Thyroid gland (tissue), 4 donors: ENCODE results near the gene CLDN18.

Source experiments
- CTCF ChIP-seq, 6 experiments: fragments of 200-600 bp in 3 of 6; fragments of 450-650 bp in 3 of 6; sonication (generic) in 3 of 6; IDR thresholded peaks; one replicate each; pipeline ENCODE4 v1.5.1; 2016 to 2019; ENCODE audit warnings: antibody characterized with exemption in 6 of 6, mild to moderate bottlenecking in 2 of 6, inconsistent platforms in 1 of 6, moderate library complexity in 1 of 6
- POLR2A ChIP-seq, 2 donors: fragments of 450-650 bp; IDR thresholded peaks; one replicate each; pipeline ENCODE4 v1.6.1; 2017; ENCODE audit warnings: antibody characterized with exemption in 2 of 2, mild to moderate bottlenecking in 2 of 2, moderate library complexity in 1 of 2

GRCh38 chr3:138078096-138078495, 68.1 kb downstream of the CLDN18 start:
- TF ChIP-seq CTCF (IDR thresholded peaks at IDR 0.05) (no peak), POLR2A (IDR thresholded peaks at IDR 0.05) (no peak)
